GM21526 (cell line): ENCODE data around the gene TPCN1.
A peak's percentile ranks its signal among the peaks of the same experiment; 100 is the strongest.

ENCODE experiments used
- ATAC-seq: cut with Tn5 transposase; IDR thresholded peaks from one replicate; pipeline ENCODE4 v1.9.1; 2021; ENCODE audit warnings: moderate library complexity; ENCODE audit not compliant: unreplicated experiment, low FRiP score

TPCN1 gene

DNA sequence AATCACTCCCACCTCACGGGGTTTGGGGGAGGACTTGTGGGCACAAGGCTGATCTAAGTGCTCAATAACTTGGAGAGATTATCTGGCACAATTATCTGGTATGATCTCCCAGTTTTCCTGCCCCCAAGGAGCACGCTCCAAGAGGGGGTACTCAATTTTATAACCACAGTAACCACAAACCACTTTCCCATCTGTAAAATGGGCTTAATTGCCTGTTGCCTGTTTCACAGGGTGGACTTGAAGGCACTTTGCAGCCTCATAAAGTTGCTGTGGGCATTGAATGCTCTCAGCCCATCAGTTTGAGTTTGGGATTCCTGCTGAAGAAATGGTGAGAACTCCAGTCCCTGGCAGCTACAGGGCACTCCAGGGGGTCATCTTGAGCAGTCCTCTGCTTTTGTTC is 109.2 kb downstream of the TPCN1 start:
- no peak for ATAC-seq

GRCh38 chr12:113332688-113333417 is 111.6 kb downstream of the TPCN1 start:
- no peak for ATAC-seq

DNA sequence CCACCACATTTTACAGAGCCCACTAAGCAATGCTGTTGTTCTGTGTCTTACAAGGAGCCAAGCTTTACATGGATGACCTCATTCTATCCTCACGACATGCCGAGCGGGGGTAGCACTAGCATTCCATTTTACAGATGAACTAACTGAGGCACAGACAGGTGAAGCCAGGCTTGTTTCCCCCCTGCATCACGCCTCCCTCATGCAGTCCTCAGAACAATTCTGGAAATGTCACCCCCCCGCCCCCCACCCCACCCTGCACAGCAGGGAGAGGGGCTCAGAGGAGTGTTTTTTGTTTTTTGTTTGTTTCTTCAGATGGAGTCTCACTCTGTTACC is 112.1 kb downstream of the TPCN1 start:
- ATAC-seq: no peak

DNA sequence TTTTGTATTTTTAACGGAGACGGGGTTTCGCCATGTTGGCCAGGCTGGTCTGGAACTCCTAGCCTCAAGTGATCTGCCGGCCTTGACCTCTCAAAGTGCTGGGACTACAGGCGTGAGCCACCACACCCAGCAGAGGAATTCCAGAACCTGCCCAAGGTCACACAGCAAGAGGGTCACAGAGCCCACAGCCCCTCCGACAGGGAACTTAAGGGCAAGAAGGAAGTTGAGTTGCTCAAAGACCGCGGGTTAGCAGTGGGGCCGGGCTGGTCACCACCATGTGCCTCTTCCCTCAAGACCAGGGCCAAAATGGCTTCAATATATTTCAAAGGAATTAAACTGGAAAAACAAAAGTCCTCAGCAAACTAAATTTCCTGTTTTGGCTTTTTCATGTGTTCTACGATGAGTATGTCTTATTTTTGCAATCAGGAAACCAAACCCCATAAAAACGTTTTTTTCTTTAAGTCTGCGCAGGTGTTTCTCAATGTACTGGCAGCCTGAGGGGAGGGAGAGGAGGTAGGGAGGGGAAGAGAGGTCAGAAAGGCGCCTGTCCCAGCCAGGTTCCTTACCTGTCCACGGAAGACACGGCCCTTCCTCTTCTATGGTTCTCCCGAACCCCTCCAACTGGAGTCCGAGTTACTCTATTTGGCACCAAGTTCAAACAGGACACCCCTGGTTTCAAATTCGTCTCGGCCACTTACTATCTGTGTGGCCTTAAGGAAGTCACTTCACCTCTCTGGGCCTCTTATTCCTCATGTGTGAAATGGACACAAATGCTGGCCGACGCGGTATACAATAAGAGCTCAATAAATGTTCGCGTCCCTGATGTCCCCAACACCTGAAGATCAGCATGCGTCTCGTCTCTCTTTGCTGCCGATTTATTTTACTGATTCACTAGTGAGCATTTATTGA is 112.9 kb downstream of the TPCN1 start:
- ATAC-seq: peak; percentile 14

- ATAC-seq: peak; percentile 91
These were observed 113.7 kb downstream of the TPCN1 start, which contains the start of gene SLC8B1 for GRCh38 chr12:113334786-113335539. Gene SLC8B1, minus strand, starts transcription at chr12:113335109. Its CDS starts 2,231 bp downstream, at chr12:113332878.

DNA sequence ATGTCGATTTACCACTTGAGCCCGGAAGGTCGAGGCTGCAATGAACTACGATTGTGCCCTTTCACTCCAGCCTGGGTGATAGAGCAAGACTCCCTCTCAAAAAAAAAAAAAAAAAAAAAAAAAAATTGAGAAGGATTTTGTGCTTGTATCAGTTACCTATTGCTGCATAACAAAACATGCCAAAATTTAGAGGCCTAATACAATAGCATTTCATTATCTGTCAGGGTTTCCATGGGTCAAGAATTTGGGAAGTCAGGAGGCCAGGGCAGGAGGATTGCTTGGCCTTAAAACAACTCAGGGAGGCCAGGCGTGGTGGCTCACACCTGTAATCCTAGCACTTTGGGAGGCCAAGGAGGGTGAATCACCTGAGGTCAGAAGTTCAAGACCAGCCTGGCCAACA is 118.3 kb downstream of the TPCN1 start:
- ATAC-seq: no peak

DNA sequence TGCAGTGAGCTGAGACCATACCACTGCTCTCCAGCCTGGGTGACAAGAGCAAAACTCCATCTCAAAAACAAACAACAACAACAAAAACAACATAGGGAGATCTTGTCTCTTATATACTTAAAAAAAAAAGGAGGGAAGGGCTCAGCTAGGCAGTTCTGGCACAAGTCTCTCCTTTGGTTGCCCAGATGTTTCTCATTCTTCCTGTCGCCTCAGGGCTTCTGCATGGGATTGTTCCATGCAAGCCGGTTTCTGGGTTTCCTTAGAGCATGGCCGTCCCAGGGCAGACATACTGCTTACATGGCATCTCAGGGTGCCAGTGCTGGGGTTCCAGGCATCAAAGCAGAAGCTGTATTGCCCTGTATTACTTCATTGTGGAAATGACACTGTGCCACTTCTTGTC is 118.8 kb downstream of the TPCN1 start:
- no peak for ATAC-seq

- no peak for ATAC-seq
These were observed 120.3 kb downstream of the TPCN1 start for GRCh38 chr12:113341535-113341934.

DNA sequence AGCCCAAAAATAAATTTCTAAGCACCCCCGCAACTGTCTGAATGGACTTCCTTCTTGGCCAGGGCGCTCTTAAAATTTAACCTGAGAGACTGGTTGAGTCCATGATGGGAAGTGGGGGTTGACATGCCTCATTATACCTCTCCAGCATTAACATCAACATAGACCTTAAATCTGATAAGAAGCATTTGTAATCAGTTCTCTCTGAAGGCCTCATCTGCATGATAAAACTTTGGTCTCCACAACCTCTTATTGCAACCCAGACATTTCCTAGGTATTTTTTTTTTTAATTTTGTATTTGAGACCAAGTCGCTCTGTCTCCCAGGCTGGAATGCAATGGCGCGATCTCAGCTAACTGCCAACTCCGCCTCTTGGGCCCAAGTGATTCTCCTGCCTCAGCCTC is 124.1 kb downstream of the TPCN1 start:
- no peak for ATAC-seq

DNA sequence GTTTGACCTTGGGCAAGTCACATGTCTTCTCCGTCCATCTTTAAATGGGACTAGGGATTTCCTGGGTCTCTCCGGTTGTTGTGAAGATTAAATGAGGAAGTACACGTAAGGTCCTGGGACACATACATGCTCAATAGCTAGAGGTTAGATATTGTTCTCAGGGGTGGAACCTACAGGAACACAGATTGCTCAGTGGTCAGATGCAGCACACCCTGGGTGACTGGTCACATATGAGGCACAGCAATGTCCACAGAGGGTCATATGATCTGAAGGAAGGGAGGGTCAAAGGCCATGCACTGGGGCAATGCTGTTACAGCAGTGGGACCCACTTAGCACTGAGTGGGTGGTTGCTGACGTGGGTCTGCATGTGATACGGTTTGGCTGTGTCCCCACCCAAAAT is 125.1 kb downstream of the TPCN1 start:
- ATAC-seq: no peak

- ATAC-seq: no peak
These were observed 125.8 kb downstream of the TPCN1 start for GRCh38 chr12:113347107-113347506.

DNA sequence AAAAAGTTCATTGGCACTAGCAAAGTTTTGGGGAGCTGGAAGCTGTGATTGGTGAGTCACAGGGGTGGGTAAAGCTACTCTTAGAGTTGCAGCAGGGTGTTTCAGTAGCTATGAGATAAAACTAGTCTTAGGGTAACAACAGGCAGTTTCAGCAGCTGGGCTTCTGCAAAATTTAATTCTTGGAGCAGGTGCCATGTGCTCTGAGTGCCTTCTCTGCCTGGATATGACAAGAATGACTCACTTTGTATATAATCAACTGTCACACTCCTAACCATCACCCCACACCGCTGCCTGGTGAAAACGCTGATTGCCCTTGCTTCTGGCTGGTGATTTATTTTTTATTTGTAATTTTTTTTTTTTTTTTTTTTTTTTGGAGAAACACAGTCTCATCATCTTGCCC is 126.6 kb downstream of the TPCN1 start:
- no peak for ATAC-seq
